ENCODE results near the gene SEC14L1.

GRCh38 chr17:77200711-77201110 lies 59.9 kb downstream of the SEC14L1 start:
- TF ChIP-seq ZNF416 (tag by site-specific recombination; IDR thresholded peaks at IDR 0.05): no peak
- TF ChIP-seq, protein P1, sequence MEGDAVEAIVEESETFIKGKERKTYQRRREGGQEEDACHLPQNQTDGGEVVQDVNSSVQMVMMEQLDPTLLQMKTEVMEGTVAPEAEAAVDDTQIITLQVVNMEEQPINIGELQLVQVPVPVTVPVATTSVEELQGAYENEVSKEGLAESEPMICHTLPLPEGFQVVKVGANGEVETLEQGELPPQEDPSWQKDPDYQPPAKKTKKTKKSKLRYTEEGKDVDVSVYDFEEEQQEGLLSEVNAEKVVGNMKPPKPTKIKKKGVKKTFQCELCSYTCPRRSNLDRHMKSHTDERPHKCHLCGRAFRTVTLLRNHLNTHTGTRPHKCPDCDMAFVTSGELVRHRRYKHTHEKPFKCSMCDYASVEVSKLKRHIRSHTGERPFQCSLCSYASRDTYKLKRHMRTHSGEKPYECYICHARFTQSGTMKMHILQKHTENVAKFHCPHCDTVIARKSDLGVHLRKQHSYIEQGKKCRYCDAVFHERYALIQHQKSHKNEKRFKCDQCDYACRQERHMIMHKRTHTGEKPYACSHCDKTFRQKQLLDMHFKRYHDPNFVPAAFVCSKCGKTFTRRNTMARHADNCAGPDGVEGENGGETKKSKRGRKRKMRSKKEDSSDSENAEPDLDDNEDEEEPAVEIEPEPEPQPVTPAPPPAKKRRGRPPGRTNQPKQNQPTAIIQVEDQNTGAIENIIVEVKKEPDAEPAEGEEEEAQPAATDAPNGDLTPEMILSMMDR (tag by site-specific recombination; IDR thresholded peaks at IDR 0.05): no peak
